Gastrocnemius medialis (tissue), 4 donors: ENCODE data around the gene IGFN1. TPM values are rescaled to one million over a fixed set of nuclear protein-coding genes. Genes with fewer than 3 reads are reported as not detected.

ENCODE experiments used
- ATAC-seq, 2 donors: fragments of 150-250 bp; one replicate each; pipeline ENCODE4 v1.9.1; 2016
- DNase-seq, 2 donors: peaks; one replicate each; pipeline ENCODE4 v3.0.0-alpha.2; 2019
- H3K27ac ChIP-seq, 4 donors: fragments of 200-600 bp; sonication (generic); 1 replicate in 1 of 4; 2 replicates in 3 of 4; pipeline ENCODE4 v1.5.1; 2016 to 2018; ENCODE audit warnings: mild to moderate bottlenecking in 2 of 4, moderate library complexity in 1 of 4
- H3K27me3 ChIP-seq, 3 donors: fragments of 200-600 bp; sonication (generic) in 2 of 3; 1 replicate in 1 of 3; 2 replicates in 2 of 3; pipeline versions ENCODE4 v1.5.1 to v1.6.0; 2016 to 2019; ENCODE audit warnings: mild to moderate bottlenecking in 1 of 3, moderate library complexity in 1 of 3
- H3K36me3 ChIP-seq, 2 donors: fragments of 200-600 bp; sonication (generic) in 1 of 2; one replicate each; pipeline ENCODE4 v1.5.1; 2017 to 2018
- H3K4me1 ChIP-seq, 2 donors: fragments of 200-600 bp; sonication (generic) in 1 of 2; one replicate each; pipeline ENCODE4 v1.5.1; 2016 to 2017; ENCODE audit warnings: mild to moderate bottlenecking in 2 of 2
- H3K4me3 ChIP-seq, 4 donors: fragments of 200-600 bp; sonication (generic) in 3 of 4; 1 replicate in 1 of 4; 2 replicates in 3 of 4; pipeline ENCODE4 v1.5.1; 2016 to 2019; ENCODE audit warnings: mild to moderate bottlenecking in 2 of 4
- H3K9me3 ChIP-seq, 3 donors: fragments of 200-600 bp; sonication (generic) in 2 of 3; 1 replicate in 1 of 3; 2 replicates in 2 of 3; pipeline ENCODE4 v1.5.1; 2016 to 2019
- POLR2A ChIP-seq, 2 donors: fragments of 450-650 bp; IDR thresholded peaks; one replicate each; pipeline ENCODE4 v1.6.1; 2017; ENCODE audit warnings: antibody characterized with exemption in 2 of 2, mild to moderate bottlenecking in 2 of 2, moderate library complexity in 2 of 2
- in situ Hi-C, 4 donors: fragments of 200-750 bp; cut with MboI; loops; one replicate each; pipeline versions ENCODE4 v1.15.0 to v1.8.0; 2017; ENCODE audit warnings: low sequenced_read_pairs in 4 of 4
- intact Hi-C: fragments of 100-400 bp; cut with DNase I; formaldehyde crosslinking; loops from one replicate; pipeline ENCODE4 v1.15.1; 2023; ENCODE audit warnings: low total_unique reads
- total RNA-seq, 4 donors: library from RNA; depleted of rRNA; stranded (reverse); fragments of >200 nt; gene quantifications; one replicate each; pipeline versions ENCODE4 v1.1.0 to v1.2.3, GENCODE V29; 2016
- TF ChIP-seq, protein P1 (sequence below), 5 experiments: fragments of 450-650 bp in 3 of 5; fragments of 200-600 bp in 2 of 5; sonication (generic) in 2 of 5; IDR thresholded peaks in 4 of 5; conservative IDR thresholded peaks in 1 of 5; 1 replicate in 4 of 5; 2 replicates in 1 of 5; pipeline ENCODE4 v1.5.1; 2016 to 2019; ENCODE audit warnings: antibody characterized with exemption in 5 of 5, mild to moderate bottlenecking in 3 of 5, moderate library complexity in 3 of 5

Gene IGFN1
- total RNA-seq, 4 donors from 2014 or later = 11.2 to 113 (median 27.7) TPM

DNA sequence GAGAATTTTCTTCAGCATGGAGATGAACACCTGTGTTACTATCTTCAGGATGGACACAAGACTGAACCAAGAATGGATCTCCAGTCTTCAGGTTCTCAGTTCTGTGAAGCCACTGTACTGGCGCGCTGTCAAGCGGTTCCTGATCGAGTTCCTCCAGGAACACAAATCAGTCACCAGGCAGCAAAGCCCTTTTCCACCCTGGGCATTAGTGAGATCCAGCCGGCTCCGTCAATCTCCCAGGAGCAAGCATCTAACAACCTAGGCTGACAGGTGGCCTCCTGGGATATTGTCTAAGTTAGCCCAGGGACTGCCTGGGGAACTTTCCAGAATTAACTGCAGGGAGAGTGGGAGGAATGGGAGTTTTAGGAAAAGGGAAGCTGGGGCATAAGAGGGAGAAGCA lies 9.7 kb upstream of the IGFN1 start:
- Histone ChIP-seq H3K4me3 (no peak overlapping the region), H3K36me3 (no peaks in the 10 kb centered on the region), H3K27me3 (no peaks in the 10 kb centered on the region), H3K4me1 (peaks cover 52 to 56% of the 10 kb centered on the region in 2 donors), H3K9me3 (no peaks in the 10 kb centered on the region), H3K27ac (peak overlapping the region in 2 of 4 donors; percentile 5 to 10)
- in situ Hi-C loops (no loop called here), intact Hi-C loops (no loop called here)
- DNase-seq (no peak), ATAC-seq (no peak)
- TF ChIP-seq POLR2A (IDR thresholded peaks at IDR 0.05) = no peak
- TF ChIP-seq, protein P1, sequence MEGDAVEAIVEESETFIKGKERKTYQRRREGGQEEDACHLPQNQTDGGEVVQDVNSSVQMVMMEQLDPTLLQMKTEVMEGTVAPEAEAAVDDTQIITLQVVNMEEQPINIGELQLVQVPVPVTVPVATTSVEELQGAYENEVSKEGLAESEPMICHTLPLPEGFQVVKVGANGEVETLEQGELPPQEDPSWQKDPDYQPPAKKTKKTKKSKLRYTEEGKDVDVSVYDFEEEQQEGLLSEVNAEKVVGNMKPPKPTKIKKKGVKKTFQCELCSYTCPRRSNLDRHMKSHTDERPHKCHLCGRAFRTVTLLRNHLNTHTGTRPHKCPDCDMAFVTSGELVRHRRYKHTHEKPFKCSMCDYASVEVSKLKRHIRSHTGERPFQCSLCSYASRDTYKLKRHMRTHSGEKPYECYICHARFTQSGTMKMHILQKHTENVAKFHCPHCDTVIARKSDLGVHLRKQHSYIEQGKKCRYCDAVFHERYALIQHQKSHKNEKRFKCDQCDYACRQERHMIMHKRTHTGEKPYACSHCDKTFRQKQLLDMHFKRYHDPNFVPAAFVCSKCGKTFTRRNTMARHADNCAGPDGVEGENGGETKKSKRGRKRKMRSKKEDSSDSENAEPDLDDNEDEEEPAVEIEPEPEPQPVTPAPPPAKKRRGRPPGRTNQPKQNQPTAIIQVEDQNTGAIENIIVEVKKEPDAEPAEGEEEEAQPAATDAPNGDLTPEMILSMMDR (IDR thresholded peaks at IDR 0.05 in 4 of 5, conservative IDR thresholded peaks at IDR 0.05 in 1 of 5) = no peak

DNA sequence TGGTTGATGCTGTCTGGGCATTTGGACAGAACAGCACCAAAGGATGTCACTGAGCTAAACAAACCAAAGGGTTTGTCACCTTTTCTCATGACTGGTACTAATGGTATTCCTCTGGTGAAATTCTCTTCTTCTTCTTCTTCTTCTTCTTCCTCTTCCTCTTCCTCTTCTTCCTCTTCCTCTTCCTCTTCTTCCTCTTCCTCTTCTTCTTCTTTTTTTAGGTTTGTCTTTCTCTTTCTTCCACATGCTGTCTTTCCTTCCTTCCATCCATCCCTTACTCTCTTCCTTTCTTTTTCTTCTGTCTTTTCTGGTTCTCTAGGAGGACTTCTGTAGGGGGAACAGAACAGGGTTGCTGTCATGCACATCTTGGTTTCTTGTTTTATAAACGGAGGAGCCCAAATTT lies 9.3 kb upstream of the IGFN1 start:
- in situ Hi-C loops (no loop called here), intact Hi-C loops (no loop called here)
- H3K4me1 ChIP-seq = peaks cover 50 to 51% of the 10 kb centered on the region in 2 donors

DNA sequence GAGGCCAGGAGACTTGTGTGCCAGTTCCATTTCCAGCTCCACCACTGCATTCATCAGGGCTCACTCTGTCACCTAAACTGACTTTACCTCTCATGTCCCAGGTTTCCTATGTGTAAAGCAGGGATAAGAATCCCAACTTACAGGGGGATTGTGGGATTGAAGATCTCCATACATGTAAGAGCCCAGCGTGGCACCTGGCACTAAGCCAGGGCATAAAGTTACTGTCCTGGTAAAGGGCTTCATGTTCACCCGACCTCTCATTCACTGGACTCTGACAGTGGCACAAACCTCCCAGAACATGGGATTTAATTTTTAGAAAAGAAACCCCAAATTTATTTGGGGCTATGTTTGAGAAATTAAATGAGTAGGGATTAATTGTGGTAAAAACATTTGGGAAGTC lies 8.9 kb upstream of the IGFN1 start:
- Histone ChIP-seq H3K27me3 (no peaks in the 10 kb centered on the region), H3K9me3 (no peaks in the 10 kb centered on the region), H3K4me1 (peaks cover 46 to 47% of the 10 kb centered on the region in 2 donors), H3K36me3 (no peaks in the 10 kb centered on the region), H3K27ac (peak overlapping the region in 2 of 4 donors; percentile 90 to 92), H3K4me3 (no peak overlapping the region)
- TF ChIP-seq, protein P1 (IDR thresholded peaks at IDR 0.05 in 4 of 5, conservative IDR thresholded peaks at IDR 0.05 in 1 of 5) = no peak
- no peak for TF ChIP-seq POLR2A (IDR thresholded peaks at IDR 0.05)
- DNase-seq (peak in 1 of 2 donors; percentile 51), ATAC-seq (no peak)
- intact Hi-C loops = no loop called here
- in situ Hi-C loops = no loop called here

More for the DNA sequence above, 9.3 kb upstream of the IGFN1 start:
- DNase-seq (no peak), ATAC-seq (no peak)
- Histone ChIP-seq H3K9me3 (no peaks in the 10 kb centered on the region), H3K4me3 (no peak overlapping the region), H3K36me3 (no peaks in the 10 kb centered on the region), H3K27me3 (no peaks in the 10 kb centered on the region), H3K27ac (peak overlapping the region in 2 of 4 donors; percentile 5 to 92)
- TF ChIP-seq, protein P1 (IDR thresholded peaks at IDR 0.05 in 4 of 5, conservative IDR thresholded peaks at IDR 0.05 in 1 of 5) = no peak
- no peak for TF ChIP-seq POLR2A (IDR thresholded peaks at IDR 0.05)

DNA sequence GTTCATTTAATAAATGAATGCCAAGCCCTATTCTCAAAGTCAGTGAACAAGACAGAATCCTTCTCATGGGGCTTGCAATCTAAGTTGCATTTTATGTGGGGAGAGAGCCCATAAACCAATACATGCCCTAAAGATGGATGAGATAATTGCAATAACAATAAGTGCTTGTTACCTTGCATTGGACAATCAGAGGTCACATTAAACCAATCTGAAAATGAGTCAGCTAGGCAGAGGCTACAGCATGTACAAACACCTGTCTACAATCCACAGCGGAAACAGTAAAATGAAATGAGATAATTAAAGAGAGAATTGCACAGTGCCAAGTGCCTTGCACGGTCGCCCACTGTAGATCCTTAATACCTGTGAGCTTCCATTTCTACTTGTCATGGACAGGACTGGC lies 7.4 kb upstream of the IGFN1 start:
- Histone ChIP-seq H3K27me3 (no peaks in the 10 kb centered on the region), H3K4me3 (no peak overlapping the region), H3K9me3 (no peaks in the 10 kb centered on the region), H3K36me3 (no peaks in the 10 kb centered on the region), H3K4me1 (peaks cover 38 to 40% of the 10 kb centered on the region in 2 donors), H3K27ac (peak overlapping the region; percentile 76 to 92 (median 84))
- no peak for TF ChIP-seq POLR2A (IDR thresholded peaks at IDR 0.05)
- TF ChIP-seq, protein P1 (IDR thresholded peaks at IDR 0.05 in 4 of 5, conservative IDR thresholded peaks at IDR 0.05 in 1 of 5) = no peak
- intact Hi-C loops (no loop called here), in situ Hi-C loops (no loop called here)
- peak in 1 of 2 donors; percentile 6 for ATAC-seq
- DNase-seq = no peak

DNA sequence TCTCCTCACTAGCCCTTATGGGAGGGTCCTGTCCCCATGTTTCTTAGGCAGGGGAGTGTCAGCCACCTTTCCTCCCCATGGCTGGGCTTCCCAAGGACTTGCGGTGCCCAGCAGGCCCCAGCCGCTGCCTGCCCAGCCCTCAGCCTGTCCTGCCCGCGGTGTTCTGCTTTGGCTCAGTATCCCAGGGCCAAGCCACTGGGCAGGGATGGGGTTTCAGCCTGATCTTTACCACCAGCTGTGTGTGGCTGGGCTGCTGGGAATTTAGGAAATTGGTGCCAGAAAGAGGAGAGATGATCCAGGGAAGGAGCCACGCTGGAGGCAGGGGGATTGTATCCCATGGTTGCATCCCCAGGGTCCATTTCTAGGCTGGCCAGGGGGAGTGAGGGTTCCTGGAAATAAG lies 6.9 kb upstream of the IGFN1 start:
- ATAC-seq = peak; percentile 33 to 50
- H3K9me3 ChIP-seq = no peaks in the 10 kb centered on the region
- no peaks in the 10 kb centered on the region for H3K27me3 ChIP-seq
- peak in 1 of 2 donors; percentile 78 for DNase-seq
- TF ChIP-seq POLR2A (IDR thresholded peaks at IDR 0.05) = no peak
- TF ChIP-seq, protein P1 (IDR thresholded peaks at IDR 0.05 in 4 of 5, conservative IDR thresholded peaks at IDR 0.05 in 1 of 5) = no peak
- H3K36me3 ChIP-seq = no peaks in the 10 kb centered on the region
- H3K4me3 ChIP-seq = no peak overlapping the region
- peaks cover 38 to 40% of the 10 kb centered on the region in 2 donors for H3K4me1 ChIP-seq
- H3K27ac ChIP-seq = peak overlapping the region; percentile 76 to 92 (median 84)
- intact Hi-C loops (loop anchor here (1.0 to 2.0 kb wide), 2 partner anchors 29 to 34 kb away; partner anchors contain the start of gene TMEM9), in situ Hi-C loops (no loop called here)
